GM21619 (cell line): ENCODE data around the gene GJC2.
"Not testable (repeated sequence)": the region's sequence is repeated elsewhere in the genome, so short reads cannot be mapped to it uniquely, and the experiment has no call there.

Experiments used
- ATAC-seq: cut with Tn5 transposase; IDR thresholded peaks from one replicate; pipeline ENCODE4 v1.9.1; 2021; ENCODE audit not compliant: unreplicated experiment

GJC2 gene

GRCh38 chr1:228184152-228184551 is 34.4 kb downstream of the GJC2 start:
- no peak for ATAC-seq

GRCh38 chr1:228185641-228185965 is 35.9 kb downstream of the GJC2 start:
- no peak for ATAC-seq

GRCh38 chr1:228188249-228188648 is 38.5 kb downstream of the GJC2 start:
- ATAC-seq = not testable (repeated sequence)

- no peak for ATAC-seq
Observed at GRCh38 chr1:228190182-228190581, 40.5 kb downstream of the GJC2 start.

GRCh38 chr1:228190778-228191177 is 41.0 kb downstream of the GJC2 start:
- no peak for ATAC-seq

- ATAC-seq = no peak
Observed at GRCh38 chr1:228194436-228194835, 44.7 kb downstream of the GJC2 start.

- ATAC-seq = no peak
Observed at GRCh38 chr1:228194921-228195812, 45.4 kb downstream of the GJC2 start.

- no peak for ATAC-seq
Observed at GRCh38 chr1:228197555-228198147, 47.9 kb downstream of the GJC2 start.

- no peak for ATAC-seq
Observed at GRCh38 chr1:228198977-228199590, 49.4 kb downstream of the GJC2 start.

GRCh38 chr1:228204958-228205357 is 55.2 kb downstream of the GJC2 start:
- no peak for ATAC-seq

GRCh38 chr1:228205526-228206436 is 56.1 kb downstream of the GJC2 start:
- ATAC-seq = no peak

GRCh38 chr1:228206582-228207351 is 57.0 kb downstream of the GJC2 start:
- ATAC-seq = no peak

GRCh38 chr1:228207381-228207810 is 57.7 kb downstream of the GJC2 start:
- no peak for ATAC-seq

GRCh38 chr1:228207851-228208821 is 58.4 kb downstream of the GJC2 start, which contains the start of gene OBSCN:
OBSCN (plus strand) TSS chr1:228208044; CDS start chr1:228211784, 3,740 bp downstream.
- no peak for ATAC-seq

- no peak for ATAC-seq
Observed at GRCh38 chr1:228208831-228209551, 59.3 kb downstream of the GJC2 start.
